ENCODE measurements around the gene ITK. TPM values are rescaled to one million over a fixed set of nuclear protein-coding genes. Genes with fewer than 3 reads are reported as not detected.

Gene ITK
- total and polyA plus RNA-seq, 2 of the 8 experiments (the other 6 are each of a cell fraction or from before 2014, with no cell fraction given): 0.05 TPM; not detected in 1

DNA sequence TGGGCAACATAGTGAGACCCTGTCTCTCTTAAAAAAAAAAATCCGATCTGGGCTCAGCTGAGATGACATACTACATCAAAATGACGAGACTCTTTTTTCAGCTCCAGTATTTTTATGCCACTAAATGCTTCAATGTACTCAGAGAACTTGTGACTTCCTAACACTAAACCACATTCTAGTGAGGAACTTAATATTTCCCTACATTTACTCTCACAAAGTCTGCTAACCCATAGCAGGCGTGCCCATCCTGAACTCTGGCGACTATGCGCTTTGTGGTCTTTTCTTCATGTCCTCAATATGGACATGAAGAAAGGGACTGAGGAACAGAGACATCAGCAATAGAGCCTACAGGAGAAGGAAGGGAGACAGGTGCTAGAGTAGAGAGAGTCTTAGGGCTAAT, 41.3 kb downstream of the ITK start:
- H2BK5ac ChIP-seq (ENCODE audit: low read depth, low read length): no peak overlapping the region
- H3K4me2 ChIP-seq (ENCODE audit: insufficient read depth in 1 of 2, low read depth in 2 of 2, low read length in 2 of 2): no peak overlapping the region
- H2BK20ac ChIP-seq (ENCODE audit: low read length): no peak overlapping the region
- H3K18ac ChIP-seq (ENCODE audit: extremely low read depth, low read length): no peak overlapping the region
- no peak overlapping the region for H3K14ac ChIP-seq (ENCODE audit: insufficient read length)
- H3K23ac ChIP-seq (ENCODE audit: insufficient read length): no peak overlapping the region
- no peak overlapping the region for H3K56ac ChIP-seq (replicated peaks; ENCODE audit: insufficient read length, low read depth, low read length)
- DNase-seq (ENCODE audit: low read depth in 1 of 2, low spot score in 2 of 2) (no peak), FAIRE-seq (no peak)
- H3K4me3 ChIP-seq (ENCODE audit: extremely low read depth in 1 of 4, insufficient read depth in 2 of 4, low read depth in 3 of 4, low read length in 4 of 4): no peak overlapping the region
- H3K27me3 ChIP-seq (replicated peaks in 1 of 4; ENCODE audit: control insufficient read depth in 3 of 4, extremely low read depth in 1 of 4, insufficient read depth in 3 of 4, low read length in 3 of 4): no peaks in the 10 kb centered on the region
- H3K36me3 ChIP-seq (ENCODE audit: control insufficient read depth in 2 of 4, insufficient read depth in 4 of 4, low read length in 3 of 4): no peaks in the 10 kb centered on the region
- no peak overlapping the region for H4K8ac ChIP-seq (ENCODE audit: extremely low read depth, insufficient read depth, low read length)
- no peak overlapping the region for H2BK120ac ChIP-seq (replicated peaks; ENCODE audit: low read depth, low read length)
- no peak overlapping the region for H2BK12ac ChIP-seq (ENCODE audit: low read depth, low read length)
- ChIA-PET POLR2A (ENCODE audit: partially characterized antibody) (no interaction called here), CTCF (ENCODE audit: partially characterized antibody) (interaction anchor here (0.6 to 1.6 kb wide), 5 partner anchors 14 to 542 kb away, joined by 3 to 4 read pairs (median 3); no protein-coding TSS in a partner anchor)
- no peaks in the 10 kb centered on the region for H3K4me1 ChIP-seq (replicated peaks in 1 of 4; ENCODE audit: control insufficient read depth in 3 of 4, insufficient read depth in 4 of 4, low read length in 3 of 4)
- no peak overlapping the region for H2AFZ ChIP-seq (ENCODE audit: low read length)
- H4K5ac ChIP-seq (ENCODE audit: insufficient read length, low read depth, low read length): no peak overlapping the region
- no peak overlapping the region for H2AK5ac ChIP-seq (ENCODE audit: low read depth, low read length)
- no peak overlapping the region for H3K27ac ChIP-seq (ENCODE audit: low read depth, low read length)
- no peaks in the 10 kb centered on the region for H3K9me3 ChIP-seq (ENCODE audit: insufficient read depth in 2 of 2, low read depth in 1 of 2, low read length in 1 of 2)
- no peaks in the 10 kb centered on the region for H3K79me2 ChIP-seq (ENCODE audit: control insufficient read depth in 1 of 2, insufficient read depth in 2 of 2, low read length in 2 of 2)
- no peak overlapping the region for H3K4ac ChIP-seq (replicated peaks; ENCODE audit: insufficient read length, low read depth, low read length)
- WGBS, 2 experiments (ENCODE audit: extremely low coverage in 1 of 2, insufficient coverage in 1 of 2, insufficient read length in 1 of 2, insufficient replicate concordance in 2 of 2, low coverage in 1 of 2, low lambda C conversion rate in 2 of 2, missing lambda C conversion rate in 1 of 2): 96% methylated on average over 5 of the region's 5 CpGs; no CpG with 5 or more reads in 1 of the 2 experiments
- H3K23me2 ChIP-seq (ENCODE audit: low read depth, low read length): no peaks in the 10 kb centered on the region
- H3K79me1 ChIP-seq (ENCODE audit: low read depth, low read length): no peaks in the 10 kb centered on the region; the same call in 1 of the 2 replicates
- no peak overlapping the region for H4K91ac ChIP-seq (replicated peaks; ENCODE audit: insufficient read length, low read length)
- no peak for TF ChIP-seq SRF (IDR thresholded peaks at IDR 0.05; ENCODE audit: low read depth, low read length)
- no peak for TF ChIP-seq EP300 (IDR thresholded peaks at IDR 0.05; ENCODE audit: borderline replicate concordance in 1 of 2, low read depth in 2 of 2, low read length in 2 of 2)
- TF ChIP-seq, protein P1, sequence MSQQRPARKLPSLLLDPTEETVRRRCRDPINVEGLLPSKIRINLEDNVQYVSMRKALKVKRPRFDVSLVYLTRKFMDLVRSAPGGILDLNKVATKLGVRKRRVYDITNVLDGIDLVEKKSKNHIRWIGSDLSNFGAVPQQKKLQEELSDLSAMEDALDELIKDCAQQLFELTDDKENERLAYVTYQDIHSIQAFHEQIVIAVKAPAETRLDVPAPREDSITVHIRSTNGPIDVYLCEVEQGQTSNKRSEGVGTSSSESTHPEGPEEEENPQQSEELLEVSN (IDR thresholded peaks at IDR 0.05): no peak
- TF ChIP-seq EZH2 (IDR thresholded peaks at IDR 0.05; ENCODE audit: low read depth, low read length, severe bottlenecking): no peak
- no peak for TF ChIP-seq KDM5A (IDR thresholded peaks at IDR 0.05; ENCODE audit: low read length)
- TF ChIP-seq TAF1 (IDR thresholded peaks at IDR 0.05; ENCODE audit: low read depth, low read length): no peak
- TF ChIP-seq BRCA1 (IDR thresholded peaks at IDR 0.05; ENCODE audit: low read depth, low read length): no peak
- TF ChIP-seq SP1 (IDR thresholded peaks at IDR 0.05; ENCODE audit: low read depth, low read length): no peak
- no peak for TF ChIP-seq CHD2 (IDR thresholded peaks at IDR 0.05; ENCODE audit: low read length)
- no peak for TF ChIP-seq CEBPB (IDR thresholded peaks at IDR 0.05; ENCODE audit: low read depth, low read length)
- TF ChIP-seq TCF12 (IDR thresholded peaks at IDR 0.05; ENCODE audit: low read depth, low read length): no peak
- H3K9ac ChIP-seq (replicated peaks in 1 of 4; ENCODE audit: extremely low read depth in 1 of 4, low read depth in 3 of 4, low read length in 3 of 4): no peak overlapping the region
- H4K20me1 ChIP-seq (replicated peaks in 1 of 2; ENCODE audit: control insufficient read depth in 1 of 2, insufficient read depth in 2 of 2, low read length in 2 of 2): no peaks in the 10 kb centered on the region
- no peak overlapping the region for H2BK15ac ChIP-seq (ENCODE audit: low read length)

All from H1 (cell line).